Smooth muscle cell (in vitro differentiated cells): ENCODE measurements around the gene LRRN4. TPM values are rescaled to one million over a fixed set of nuclear protein-coding genes. Genes with fewer than 3 reads are reported as not detected.

Source experiments
- DNase-seq: peaks from one replicate; lab custom pipeline; 2025; ENCODE audit not compliant: unreplicated experiment; lab: John Stamatoyannopoulos, UW
- H2AFZ ChIP-seq: fragments of 200-600 bp; sonication (generic); 2 replicates; pipeline ENCODE4 v1.6.0; 2016; ENCODE audit warnings: antibody characterized with exemption, low read depth, mild to moderate bottlenecking
- H3F3A ChIP-seq: fragments of 200-600 bp; sonication (generic); 2 replicates; pipeline ENCODE4 v1.6.0; 2017; ENCODE audit warnings: antibody characterized with exemption, low read depth
- H3K27ac ChIP-seq: fragments of 200-600 bp; sonication (generic); 2 replicates; pipeline ENCODE4 v1.5.1; 2016; ENCODE audit warnings: low read depth, mild to moderate bottlenecking
- H3K27me3 ChIP-seq: fragments of 200-600 bp; sonication (generic); 2 replicates; pipeline ENCODE4 v1.6.1; 2016; ENCODE audit warnings: low read depth, mild to moderate bottlenecking
- H3K36me3 ChIP-seq: fragments of 200-600 bp; sonication (generic); 2 replicates; pipeline ENCODE4 v1.5.1; 2016; ENCODE audit warnings: low read depth
- H3K4me1 ChIP-seq: fragments of 200-600 bp; sonication (generic); 2 replicates; pipeline ENCODE4 v1.5.1; 2016; ENCODE audit warnings: low read depth
- H3K4me2 ChIP-seq: fragments of 200-600 bp; sonication (generic); 2 replicates; pipeline ENCODE4 v1.6.0; 2016; ENCODE audit warnings: mild to moderate bottlenecking
- H3K4me3 ChIP-seq: fragments of 200-600 bp; sonication (generic); 2 replicates; pipeline ENCODE4 v1.5.1; 2016; ENCODE audit warnings: mild to moderate bottlenecking
- H3K79me2 ChIP-seq: fragments of 200-600 bp; sonication (generic); 2 replicates; pipeline ENCODE4 v1.6.0; 2016; ENCODE audit warnings: low read depth, mild to moderate bottlenecking
- H3K9ac ChIP-seq: fragments of 200-600 bp; sonication (generic); 2 replicates; pipeline ENCODE4 v1.6.0; 2016; ENCODE audit warnings: low read depth
- H3K9me3 ChIP-seq: fragments of 200-600 bp; sonication (generic); replicated peaks from 2 replicates; pipeline ENCODE4 v1.5.1; 2016; ENCODE audit warnings: low read depth
- H4K20me1 ChIP-seq: fragments of 200-600 bp; sonication (generic); 2 replicates; pipeline ENCODE4 v1.6.0; 2016; ENCODE audit warnings: low read depth
- WGBS: methylation state at CpG from one replicate; pipeline ENCODE4 v1.1.7; 2016; ENCODE audit warnings: low lambda C conversion rate; 5-methylcytosine and 5-hydroxymethylcytosine counted together
- polyA plus RNA-seq: library from polyadenylated mRNA; unstranded; fragments of >200 nt; fragmentation: Nextera tagmentation; extraction: Ambion mirVana; gene quantifications from 2 replicates; pipeline ENCODE4 v1.2.1, GENCODE V29; 2016
- total RNA-seq: library from RNA; depleted of rRNA; stranded (reverse); fragments of >200 nt; gene quantifications from 2 replicates; pipeline ENCODE4 v1.2.3, GENCODE V29; 2014
- TF ChIP-seq, protein P1 (sequence below): fragments of 200-600 bp; sonication (generic); IDR thresholded peaks from 2 replicates; pipeline ENCODE4 v1.5.1; 2017; ENCODE audit warnings: borderline replicate concordance, mild to moderate bottlenecking, antibody characterized with exemption; ENCODE audit not compliant: insufficient read depth, poor library complexity, severe bottlenecking

Gene LRRN4
- total and polyA plus RNA-seq, 2 experiments from 2014 or later = 3.9 to 5.7 TPM

DNA sequence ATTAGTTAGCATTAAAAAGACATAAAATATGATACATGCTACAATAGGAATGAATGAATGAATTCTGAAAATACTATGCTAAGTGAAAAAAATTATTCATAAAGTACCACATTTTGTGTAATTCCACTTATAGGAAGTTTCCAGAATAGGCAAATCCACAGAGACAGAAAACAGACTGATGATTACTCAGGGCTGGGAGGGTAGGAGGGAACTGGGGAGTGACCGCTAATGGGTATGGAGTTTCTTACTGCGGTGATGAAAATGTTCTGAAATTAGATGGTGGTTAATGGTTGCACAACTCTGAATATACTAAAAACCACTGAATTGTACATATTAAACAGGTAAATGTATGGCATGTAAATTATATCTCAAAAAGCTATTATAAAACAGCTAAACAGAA, 46.4 kb upstream of the LRRN4 start:
- no peaks in the 10 kb centered on the region for H3K79me2 ChIP-seq

GRCh38 chr20:6099819-6100218, 46.0 kb upstream of the LRRN4 start:
- Histone ChIP-seq H3K9me3 (no peaks in the 10 kb centered on the region), H3K27me3 (no peaks in the 10 kb centered on the region), H2AFZ (no peak overlapping the region), H4K20me1 (no peaks in the 10 kb centered on the region), H3F3A (no peaks in the 10 kb centered on the region), H3K36me3 (no peaks in the 10 kb centered on the region), H3K4me2 (no peak overlapping the region), H3K4me1 (no peaks in the 10 kb centered on the region), H3K27ac (no peak overlapping the region), H3K4me3 (no peak overlapping the region), H3K9ac (no peak overlapping the region), H3K79me2 (no peaks in the 10 kb centered on the region)
- TF ChIP-seq, protein P1, sequence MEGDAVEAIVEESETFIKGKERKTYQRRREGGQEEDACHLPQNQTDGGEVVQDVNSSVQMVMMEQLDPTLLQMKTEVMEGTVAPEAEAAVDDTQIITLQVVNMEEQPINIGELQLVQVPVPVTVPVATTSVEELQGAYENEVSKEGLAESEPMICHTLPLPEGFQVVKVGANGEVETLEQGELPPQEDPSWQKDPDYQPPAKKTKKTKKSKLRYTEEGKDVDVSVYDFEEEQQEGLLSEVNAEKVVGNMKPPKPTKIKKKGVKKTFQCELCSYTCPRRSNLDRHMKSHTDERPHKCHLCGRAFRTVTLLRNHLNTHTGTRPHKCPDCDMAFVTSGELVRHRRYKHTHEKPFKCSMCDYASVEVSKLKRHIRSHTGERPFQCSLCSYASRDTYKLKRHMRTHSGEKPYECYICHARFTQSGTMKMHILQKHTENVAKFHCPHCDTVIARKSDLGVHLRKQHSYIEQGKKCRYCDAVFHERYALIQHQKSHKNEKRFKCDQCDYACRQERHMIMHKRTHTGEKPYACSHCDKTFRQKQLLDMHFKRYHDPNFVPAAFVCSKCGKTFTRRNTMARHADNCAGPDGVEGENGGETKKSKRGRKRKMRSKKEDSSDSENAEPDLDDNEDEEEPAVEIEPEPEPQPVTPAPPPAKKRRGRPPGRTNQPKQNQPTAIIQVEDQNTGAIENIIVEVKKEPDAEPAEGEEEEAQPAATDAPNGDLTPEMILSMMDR = no peak
- no peak for DNase-seq

More for the DNA sequence above, 46.4 kb upstream of the LRRN4 start:
- Histone ChIP-seq H3K27me3 (no peaks in the 10 kb centered on the region), H4K20me1 (no peaks in the 10 kb centered on the region), H2AFZ (no peak overlapping the region), H3K9ac (no peak overlapping the region), H3K4me2 (no peak overlapping the region), H3K9me3 (no peaks in the 10 kb centered on the region), H3K4me1 (no peaks in the 10 kb centered on the region), H3K27ac (no peak overlapping the region), H3K36me3 (no peaks in the 10 kb centered on the region), H3F3A (no peaks in the 10 kb centered on the region), H3K4me3 (no peak overlapping the region)
- TF ChIP-seq, protein P1 = no peak
- WGBS = 77% methylated on average over 2 of the region's 2 CpGs
- no peak for DNase-seq

DNA sequence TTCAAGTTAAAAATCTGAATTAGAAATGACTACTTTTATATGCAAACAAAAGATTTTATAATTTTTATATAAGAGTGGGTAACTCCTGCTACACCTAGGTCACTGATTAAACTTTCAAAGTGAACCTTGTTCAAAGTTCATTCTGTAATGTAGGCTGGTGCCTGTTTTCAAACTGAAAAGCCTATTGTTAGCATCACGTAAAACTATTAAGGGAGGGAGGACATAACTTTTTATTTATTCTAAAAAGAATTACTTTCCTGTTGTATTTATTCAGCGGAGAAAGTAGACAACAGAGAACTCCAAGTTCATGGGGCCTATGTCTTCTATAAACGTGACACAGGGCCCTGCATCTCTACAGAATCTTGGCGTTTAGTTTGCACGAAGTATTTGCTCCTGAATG, 41.5 kb upstream of the LRRN4 start:
- Histone ChIP-seq H3K79me2 (no peaks in the 10 kb centered on the region), H3K9ac (no peak overlapping the region), H3K27ac (no peak overlapping the region), H3K9me3 (no peaks in the 10 kb centered on the region), H3K4me2 (no peak overlapping the region), H3K27me3 (no peaks in the 10 kb centered on the region), H3K4me3 (no peak overlapping the region), H3K4me1 (no peaks in the 10 kb centered on the region), H3K36me3 (no peaks in the 10 kb centered on the region), H4K20me1 (no peaks in the 10 kb centered on the region), H2AFZ (no peak overlapping the region), H3F3A (no peaks in the 10 kb centered on the region)
- WGBS = 94% methylated on average over 5 of the region's 5 CpGs
- no peak for DNase-seq
- TF ChIP-seq, protein P1 = no peak

DNA sequence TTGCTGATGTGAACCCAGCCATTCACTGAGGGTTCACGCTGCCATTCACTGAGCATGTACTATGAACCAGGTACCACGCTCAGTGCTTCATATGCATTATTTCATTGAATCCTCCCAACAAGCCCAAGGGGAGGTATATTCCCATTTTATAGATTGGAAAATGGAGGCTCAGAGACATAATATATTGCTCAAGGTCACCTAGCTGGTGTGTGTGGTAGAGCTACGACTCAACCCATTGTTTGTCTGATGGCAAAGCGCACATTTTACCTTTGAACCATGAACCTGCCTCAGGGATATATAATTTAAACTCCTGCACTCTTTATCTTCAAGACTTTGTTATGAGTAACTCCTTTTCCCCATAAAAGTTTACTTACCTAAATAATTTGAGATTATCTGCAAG, 40.7 kb upstream of the LRRN4 start:
- Histone ChIP-seq H2AFZ (no peak overlapping the region), H3K79me2 (no peaks in the 10 kb centered on the region), H3K4me3 (no peak overlapping the region), H3K4me1 (no peaks in the 10 kb centered on the region), H3K9ac (no peak overlapping the region), H3K9me3 (no peaks in the 10 kb centered on the region), H3K27ac (no peak overlapping the region), H3F3A (no peaks in the 10 kb centered on the region), H3K36me3 (no peaks in the 10 kb centered on the region), H4K20me1 (no peaks in the 10 kb centered on the region), H3K4me2 (no peak overlapping the region), H3K27me3 (no peaks in the 10 kb centered on the region)
- WGBS = 99% methylated on average over 4 of the region's 4 CpGs
- no peak for DNase-seq
- TF ChIP-seq, protein P1 = no peak
